ENCODE data around the gene EGLN3.

DNA sequence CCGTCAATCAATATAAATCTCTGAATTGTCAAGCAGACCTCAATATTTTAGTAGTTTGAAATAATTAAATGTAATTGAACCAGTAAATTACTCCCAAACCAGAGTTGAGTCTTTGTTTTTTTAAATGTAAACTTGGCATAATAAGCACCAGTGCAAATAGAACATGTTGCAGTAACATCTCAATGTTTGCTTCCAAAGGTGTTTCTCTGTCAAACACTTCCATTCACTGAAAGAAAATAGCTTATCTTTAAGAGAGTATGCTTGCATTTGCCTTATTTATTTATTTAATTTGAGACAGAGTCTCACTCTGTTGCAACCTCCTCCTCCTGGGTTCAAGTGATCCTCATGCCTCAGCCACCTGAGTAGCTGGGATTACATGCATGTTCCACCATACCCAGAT, 39.9 kb upstream of the EGLN3 start:
- TF ChIP-seq, protein P1, sequence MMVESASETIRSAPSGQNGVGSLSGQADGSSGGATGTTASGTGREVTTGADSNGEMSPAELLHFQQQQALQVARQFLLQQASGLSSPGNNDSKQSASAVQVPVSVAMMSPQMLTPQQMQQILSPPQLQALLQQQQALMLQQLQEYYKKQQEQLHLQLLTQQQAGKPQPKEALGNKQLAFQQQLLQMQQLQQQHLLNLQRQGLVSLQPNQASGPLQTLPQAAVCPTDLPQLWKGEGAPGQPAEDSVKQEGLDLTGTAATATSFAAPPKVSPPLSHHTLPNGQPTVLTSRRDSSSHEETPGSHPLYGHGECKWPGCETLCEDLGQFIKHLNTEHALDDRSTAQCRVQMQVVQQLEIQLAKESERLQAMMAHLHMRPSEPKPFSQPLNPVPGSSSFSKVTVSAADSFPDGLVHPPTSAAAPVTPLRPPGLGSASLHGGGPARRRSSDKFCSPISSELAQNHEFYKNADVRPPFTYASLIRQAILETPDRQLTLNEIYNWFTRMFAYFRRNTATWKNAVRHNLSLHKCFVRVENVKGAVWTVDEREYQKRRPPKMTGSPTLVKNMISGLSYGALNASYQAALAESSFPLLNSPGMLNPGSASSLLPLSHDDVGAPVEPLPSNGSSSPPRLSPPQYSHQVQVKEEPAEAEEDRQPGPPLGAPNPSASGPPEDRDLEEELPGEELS (CRISPR knock-in tag; IDR thresholded peaks at IDR 0.05) = no peak
- no peak for TF ChIP-seq ZNF138 (CRISPR knock-in tag; conservative IDR thresholded peaks at IDR 0.05)
